Peyer's patch (tissue), 4 donors: ENCODE results near the gene RASL10B.

ENCODE experiments used
- CTCF ChIP-seq, 6 experiments: fragments of 450-650 bp in 4 of 6; fragments of 200-600 bp in 2 of 6; sonication (generic) in 1 of 6; IDR thresholded peaks; one replicate each; pipeline ENCODE4 v1.5.1; 2017 to 2019; ENCODE audit warnings: antibody characterized with exemption in 6 of 6, mild to moderate bottlenecking in 3 of 6, moderate library complexity in 1 of 6
- POLR2A ChIP-seq, 2 donors: fragments of 450-650 bp; IDR thresholded peaks; one replicate each; pipeline ENCODE4 v1.5.1; 2017; ENCODE audit warnings: antibody characterized with exemption in 2 of 2, mild to moderate bottlenecking in 2 of 2, moderate library complexity in 2 of 2

DNA sequence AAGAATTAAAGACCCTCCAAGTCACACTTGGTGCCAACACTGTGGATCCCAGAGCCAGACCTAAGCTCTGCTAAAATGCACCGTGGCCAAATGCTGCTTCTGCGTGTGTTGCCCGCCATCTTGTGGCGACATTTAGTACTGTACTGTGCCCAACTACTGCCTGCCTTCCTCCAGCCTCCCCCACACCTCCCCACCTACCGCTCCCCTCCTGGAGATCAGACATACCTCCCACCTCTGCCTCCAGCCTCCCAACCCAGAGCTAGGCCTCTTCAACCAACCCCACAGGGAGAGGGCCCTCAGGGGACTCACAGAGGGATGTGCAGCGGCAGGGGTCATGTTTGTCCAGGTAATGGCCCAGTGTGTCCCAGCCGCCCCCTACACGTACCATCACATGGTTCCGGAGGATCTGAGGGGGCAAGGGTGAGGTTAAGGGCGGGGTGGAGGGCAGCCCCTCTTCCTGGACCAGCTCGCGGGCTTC lies 16.1 kb downstream of the RASL10B start:
- TF ChIP-seq POLR2A (IDR thresholded peaks at IDR 0.05) (no peak), CTCF (IDR thresholded peaks at IDR 0.05) (peak; percentile 74 to 93 (median 90))
